Measurements from ENCODE around the gene CCP110.
"Not testable (repeated sequence)": the region's sequence is repeated elsewhere in the genome, so short reads cannot be mapped to it uniquely, and the experiment has no call there.

Gene CCP110

DNA sequence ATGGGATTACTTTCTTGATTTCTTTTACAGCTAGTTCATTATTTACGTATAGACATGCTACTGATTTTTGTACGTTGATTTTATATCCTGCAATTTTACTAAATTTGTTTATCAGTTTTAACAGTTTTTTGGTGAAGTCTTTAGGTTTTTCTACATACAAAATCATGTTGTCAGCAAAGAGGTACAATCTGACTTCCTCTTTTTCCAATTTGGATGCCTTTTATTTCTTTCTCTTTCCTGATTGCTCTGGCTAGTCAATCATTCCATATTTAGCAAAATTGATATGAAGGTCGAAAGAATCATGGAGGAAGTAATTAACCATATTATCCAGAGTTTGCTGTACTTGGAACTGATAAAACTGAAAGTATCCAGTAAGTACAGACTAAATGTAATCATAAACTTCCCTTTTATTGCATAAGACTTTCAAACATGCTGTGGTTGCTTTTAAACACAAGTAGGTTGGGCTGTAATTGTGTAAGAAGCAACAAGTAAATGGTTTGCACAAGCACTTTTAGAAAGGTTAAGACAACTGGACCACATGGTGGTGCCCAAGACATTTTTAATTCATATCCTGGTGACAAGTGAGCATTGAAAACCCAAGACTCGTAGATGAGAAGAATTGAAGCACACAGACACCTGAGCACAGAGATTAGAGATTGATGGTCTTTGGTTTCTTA is 10.2 kb upstream of the CCP110 start:
- no peak for DNase-seq (ENCODE audit: low read depth)

- no peak for DNase-seq (ENCODE audit: low read depth)
These were observed 8.0 kb upstream of the CCP110 start for GRCh38 chr16:19515757-19516156.

DNA sequence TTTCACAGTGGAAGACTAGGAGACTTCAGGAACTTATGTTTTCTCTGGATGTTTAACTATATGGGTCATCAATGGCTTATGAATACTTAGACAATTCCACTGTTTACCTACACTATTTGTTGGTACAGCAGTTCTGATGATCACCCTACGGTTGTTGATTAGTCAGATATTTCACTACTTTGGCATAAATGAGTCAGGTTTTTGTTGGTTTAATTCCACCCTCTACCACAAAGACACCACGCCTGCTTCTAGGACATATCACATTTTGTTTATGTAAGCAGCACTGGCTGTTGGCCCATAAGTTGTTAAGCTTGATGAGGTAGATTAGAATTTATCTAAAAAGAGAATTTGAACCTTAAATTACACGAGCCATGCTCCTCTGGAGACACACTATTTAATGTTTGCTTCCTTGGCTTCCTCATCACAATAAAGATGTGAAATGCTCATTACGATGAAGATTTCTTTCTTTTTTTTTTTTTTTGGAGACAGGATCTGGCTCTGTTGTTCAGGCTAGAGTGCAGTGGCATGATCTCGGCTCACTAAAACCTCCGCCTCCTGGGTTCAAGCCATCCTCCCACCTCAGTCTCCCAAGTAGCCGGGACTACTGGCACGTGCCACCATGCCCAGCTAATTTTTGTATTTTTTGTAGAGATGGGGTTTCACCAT is 6.2 kb upstream of the CCP110 start:
- DNase-seq (ENCODE audit: low read depth) = no peak

DNA sequence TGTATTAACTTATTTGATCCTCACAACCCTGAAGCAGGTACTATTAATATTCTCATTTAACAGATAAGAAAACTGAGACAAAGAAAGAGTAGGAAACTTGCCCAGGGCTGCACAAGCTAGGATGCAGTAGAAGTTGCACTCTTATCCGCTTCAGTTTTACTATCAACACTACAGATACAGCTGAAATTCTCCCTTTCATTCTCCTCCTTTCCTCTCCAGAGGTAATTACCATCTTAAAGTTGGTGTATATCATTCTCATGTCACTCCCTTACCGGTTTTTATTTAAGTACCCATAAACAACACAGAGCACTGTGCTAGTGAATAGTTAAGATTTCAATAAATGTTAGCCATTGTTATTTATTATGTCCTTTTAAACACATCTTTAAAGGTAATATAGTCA is 5.4 kb upstream of the CCP110 start:
- DNase-seq (ENCODE audit: low read depth) = no peak

- DNase-seq (ENCODE audit: low read depth) = no peak
These were observed 2.8 kb upstream of the CCP110 start for GRCh38 chr16:19520861-19521331.

GRCh38 chr16:19521471-19522396 is 2.0 kb upstream of the CCP110 start, which contains the start of gene GDE1:
Gene GDE1 (minus strand): TSS chr16:19522098. CDS start chr16:19521964, 134 bp downstream.
- peak; percentile 90 for DNase-seq (ENCODE audit: low read depth)

DNA sequence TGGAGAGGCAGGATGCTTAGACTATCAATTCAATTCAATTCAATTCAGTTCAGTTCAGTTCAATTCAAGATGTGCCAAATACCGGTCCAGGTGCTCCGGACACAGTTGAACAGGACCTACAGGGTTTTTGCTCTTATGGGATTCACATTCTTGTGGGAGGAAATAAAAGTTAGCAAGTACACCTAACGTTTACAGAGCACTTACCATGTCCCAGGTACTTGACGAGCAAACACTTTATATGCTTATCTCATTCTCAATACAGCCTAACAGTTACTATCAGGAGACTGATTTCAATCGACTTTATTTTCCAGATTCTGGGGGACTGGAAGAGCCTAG is 1.4 kb upstream of the CCP110 start:
- DNase-seq (ENCODE audit: low read depth) = no peak

DNA sequence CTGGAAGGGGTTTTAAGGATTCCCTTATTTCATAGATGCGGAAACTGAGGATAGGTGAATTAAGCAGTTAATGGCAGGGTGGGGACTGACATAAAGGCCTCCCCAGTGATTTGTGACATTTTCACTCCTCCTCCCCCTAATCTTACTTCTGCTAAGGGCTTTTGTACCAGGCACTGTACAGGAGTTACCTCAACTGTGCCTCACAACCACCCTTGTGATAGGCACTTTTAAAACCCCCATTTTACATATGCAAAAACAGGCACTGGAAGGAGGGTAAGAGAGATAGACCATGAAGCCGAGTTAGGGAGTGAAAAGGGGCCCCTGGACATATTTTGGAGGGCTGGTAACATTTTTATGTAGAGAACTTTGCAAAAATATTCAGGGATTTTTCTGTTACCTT is 982 bp upstream of the CCP110 start:
- no peak for DNase-seq (ENCODE audit: low read depth)

GRCh38 chr16:19523184-19523558 is 571 bp upstream of the CCP110 start:
- DNase-seq (ENCODE audit: low read depth) = no peak

GRCh38 chr16:19524356-19524615 is 544 bp downstream of the CCP110 start:
- DNase-seq (ENCODE audit: low read depth) = no peak

DNA sequence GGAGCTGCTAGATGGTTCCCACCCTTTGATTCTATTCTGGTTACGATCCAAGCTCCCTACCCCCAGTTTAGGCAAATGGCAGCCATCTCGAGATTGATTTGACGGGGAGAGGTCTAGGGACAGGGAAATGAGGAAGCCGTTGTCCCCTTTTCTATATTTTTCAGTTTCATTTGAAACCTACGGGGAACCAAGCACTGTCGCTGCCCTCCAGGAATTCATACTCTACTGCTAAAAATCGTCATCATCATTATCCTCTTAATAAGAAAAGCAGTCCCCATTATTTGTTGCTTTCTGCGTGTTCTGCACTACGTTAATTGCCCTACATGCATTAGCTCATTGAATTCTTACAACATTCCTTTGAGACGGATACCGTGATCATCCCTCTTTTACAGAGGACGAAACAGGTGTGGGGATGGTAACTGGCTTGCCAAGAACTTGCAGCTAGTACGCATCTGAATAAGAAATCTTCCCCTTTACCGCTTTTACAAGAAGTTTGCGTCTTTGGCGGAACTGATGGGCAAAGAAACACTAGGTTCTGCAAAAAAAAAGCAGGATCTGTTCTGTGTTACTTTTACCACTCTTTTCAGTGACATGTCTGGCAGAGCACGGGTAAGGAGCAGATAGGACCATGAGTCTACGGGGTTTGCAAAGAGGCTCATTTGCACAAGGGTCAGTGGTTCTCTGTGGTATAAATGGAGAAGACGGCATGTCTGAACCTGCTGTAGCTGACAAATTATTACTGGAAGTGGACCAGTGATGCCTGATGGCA is 1.1 kb downstream of the CCP110 start:
- DNase-seq (ENCODE audit: low read depth) = no peak

DNA sequence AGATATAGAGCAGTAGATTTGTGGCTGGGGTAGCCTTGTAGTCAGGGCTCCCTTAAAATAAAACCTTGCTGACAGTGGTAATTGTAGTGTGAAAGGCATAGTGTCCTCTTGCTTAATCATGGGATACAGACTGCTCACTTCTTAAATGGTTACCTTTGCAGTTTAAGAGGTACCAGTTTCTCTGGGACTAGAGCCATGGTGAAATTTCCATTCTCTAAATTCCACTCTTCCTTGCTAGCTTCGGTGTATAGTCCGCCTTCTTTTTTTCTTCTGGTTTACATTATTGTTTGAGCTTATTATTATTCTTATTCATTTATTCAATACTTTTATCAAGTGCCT is 1.6 kb downstream of the CCP110 start:
- no peak for DNase-seq (ENCODE audit: low read depth)

DNA sequence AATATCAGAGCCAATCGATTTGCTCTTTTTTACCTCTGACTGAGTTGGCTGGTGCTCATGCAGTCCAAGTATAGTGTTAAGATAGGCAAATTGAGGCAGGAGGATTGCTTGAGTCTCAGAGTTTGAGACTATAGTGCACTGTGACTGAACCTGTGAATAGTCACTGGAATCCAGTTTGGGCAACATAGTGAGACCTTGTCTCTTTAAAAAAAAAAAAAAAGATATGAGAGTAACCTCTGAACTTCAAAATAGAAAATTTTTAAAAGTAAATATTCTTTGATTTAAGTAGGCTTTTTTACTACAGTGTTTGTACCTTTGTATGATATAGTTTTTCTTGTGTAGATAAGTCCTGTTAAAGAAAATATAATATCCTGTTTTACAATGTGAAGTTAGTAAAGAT is 3.4 kb downstream of the CCP110 start:
- no peak for DNase-seq (ENCODE audit: low read depth)

GRCh38 chr16:19528666-19529065 is 4.9 kb downstream of the CCP110 start:
- no peak for DNase-seq (ENCODE audit: low read depth)

GRCh38 chr16:19532601-19533000 is 8.9 kb downstream of the CCP110 start:
- no peak for DNase-seq (ENCODE audit: low read depth)

GRCh38 chr16:19540241-19540970 is 16.7 kb downstream of the CCP110 start:
- DNase-seq (ENCODE audit: low read depth) = no peak

GRCh38 chr16:19542138-19542821 is 18.5 kb downstream of the CCP110 start:
- DNase-seq (ENCODE audit: low read depth) = no peak

DNA sequence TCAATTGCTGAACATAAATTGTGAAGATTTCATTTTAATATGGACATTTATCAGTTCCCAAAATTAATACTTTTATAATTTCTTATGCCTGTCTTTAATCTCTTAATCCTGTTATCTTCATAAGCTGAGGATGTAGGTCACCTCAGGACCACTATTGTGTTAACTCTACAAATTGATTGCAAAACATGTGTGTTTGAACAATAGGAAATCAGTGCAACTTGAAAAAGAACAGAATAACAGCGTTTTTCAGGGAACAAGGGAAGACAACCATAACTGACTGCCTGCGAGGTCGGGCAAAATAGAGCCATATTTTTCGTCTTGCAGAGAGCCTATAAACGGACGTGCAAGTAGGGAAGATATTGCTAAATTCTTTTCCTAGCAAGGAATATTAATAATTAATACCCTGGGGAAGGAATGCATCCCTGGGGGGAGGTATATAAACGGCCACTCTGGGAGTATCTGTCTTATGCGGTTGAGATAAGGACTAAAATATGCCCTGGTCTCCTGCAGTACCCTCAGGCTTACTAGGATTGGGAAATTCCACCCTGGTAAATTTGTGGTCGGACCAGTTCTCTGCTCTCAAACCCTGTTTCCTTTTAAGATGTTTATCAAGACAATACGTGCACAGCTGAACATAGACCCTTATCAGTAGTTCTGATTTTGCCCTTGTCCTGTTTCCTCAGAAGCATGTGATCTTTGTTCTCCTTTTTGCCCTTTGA is 19.7 kb downstream of the CCP110 start:
- not testable (repeated sequence) for DNase-seq (ENCODE audit: low read depth)

DNA sequence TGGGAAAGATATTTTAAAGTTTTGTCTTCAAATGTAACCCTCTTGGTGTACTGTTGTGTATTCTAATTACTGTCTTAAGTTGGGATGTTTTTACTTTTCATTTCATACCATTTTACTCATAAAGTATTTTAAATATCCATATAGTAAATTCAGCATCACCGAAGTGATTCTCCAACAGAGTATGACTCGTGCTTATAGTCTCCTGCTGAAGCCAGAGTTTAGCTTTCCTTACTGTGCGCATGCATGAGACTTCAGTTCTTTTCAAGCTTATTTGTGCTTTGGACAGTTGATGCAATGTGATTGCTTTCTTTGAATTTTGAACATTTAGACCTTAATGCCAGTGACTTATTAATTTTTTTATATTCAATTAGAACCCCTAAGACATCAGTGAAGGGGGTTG is 24.4 kb downstream of the CCP110 start:
- DNase-seq (ENCODE audit: low read depth) = no peak

GRCh38 chr16:19549673-19550072 is 25.9 kb downstream of the CCP110 start:
- no peak for DNase-seq (ENCODE audit: low read depth)

Measured in T-helper 22 cell (primary cell).